Inferior parietal cortex (tissue), 1 donor: ENCODE measurements around the gene IL20RA.
"Not testable (repeated sequence)": the region's sequence is repeated elsewhere in the genome, so short reads cannot be mapped to it uniquely, and the experiment has no call there.

Experiments
- DNase-seq: peaks from one replicate; pipeline ENCODE4 v3.0.0-alpha.2; 2016; ENCODE audit errors: extremely low spot score

The IL20RA gene

DNA sequence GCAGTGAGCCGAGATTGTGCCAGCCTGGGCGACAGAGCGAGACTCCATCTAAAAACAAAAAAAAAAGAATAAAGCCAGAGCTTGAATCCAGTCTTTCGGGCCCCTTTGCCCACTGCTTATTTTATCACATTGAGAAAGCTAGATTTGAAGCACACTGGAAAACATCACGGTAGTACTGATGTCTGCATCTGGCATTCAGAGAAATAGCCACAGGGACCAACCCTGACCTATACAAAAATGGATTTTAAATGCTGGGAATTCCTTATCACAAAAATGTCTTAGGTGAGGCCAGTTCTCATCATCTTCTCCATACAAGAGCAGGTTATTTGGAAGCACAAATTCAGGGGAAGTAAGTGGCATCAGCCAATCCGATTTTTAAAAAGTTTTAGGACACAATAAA is 73.2 kb downstream of the IL20RA start:
- no peak for DNase-seq

DNA sequence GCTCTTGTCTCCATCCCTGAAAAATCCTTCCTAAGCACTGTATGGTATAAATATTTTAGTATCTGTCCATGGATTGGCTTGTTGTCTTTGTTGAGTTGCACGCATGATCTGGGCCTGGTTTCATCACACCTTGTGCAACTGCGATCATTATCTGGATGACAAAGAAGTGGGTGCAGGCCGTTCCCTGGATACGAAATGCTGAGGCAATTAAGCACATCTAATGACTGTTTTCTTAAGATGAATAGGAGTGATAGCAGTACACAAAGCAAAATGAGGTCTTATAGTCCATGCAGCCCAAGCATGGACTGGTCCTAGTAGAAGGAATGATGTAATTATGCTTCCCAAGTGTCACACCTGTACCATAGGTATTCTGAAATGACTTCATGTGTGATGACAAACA is 74.8 kb downstream of the IL20RA start:
- DNase-seq: no peak

DNA sequence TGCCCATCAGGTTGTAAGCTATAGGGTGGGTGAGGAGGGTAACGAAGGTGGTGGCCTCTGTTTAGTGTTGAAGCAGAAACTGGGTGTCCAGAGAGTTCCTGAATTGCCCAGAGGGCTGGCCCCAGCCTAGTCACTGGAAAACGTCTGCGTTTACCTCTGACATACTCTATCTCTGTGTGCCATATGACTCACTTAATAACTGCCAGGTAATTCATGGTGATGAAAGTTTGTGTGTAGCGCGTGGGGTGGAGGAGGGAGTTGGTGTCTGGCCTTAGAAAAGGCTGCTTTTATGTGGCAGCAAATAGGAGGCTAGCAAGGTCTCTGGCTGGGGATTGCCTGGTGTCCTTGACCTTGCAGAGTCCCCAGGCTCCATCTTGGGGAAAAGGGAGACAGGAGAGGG is 75.3 kb downstream of the IL20RA start:
- no peak for DNase-seq

DNA sequence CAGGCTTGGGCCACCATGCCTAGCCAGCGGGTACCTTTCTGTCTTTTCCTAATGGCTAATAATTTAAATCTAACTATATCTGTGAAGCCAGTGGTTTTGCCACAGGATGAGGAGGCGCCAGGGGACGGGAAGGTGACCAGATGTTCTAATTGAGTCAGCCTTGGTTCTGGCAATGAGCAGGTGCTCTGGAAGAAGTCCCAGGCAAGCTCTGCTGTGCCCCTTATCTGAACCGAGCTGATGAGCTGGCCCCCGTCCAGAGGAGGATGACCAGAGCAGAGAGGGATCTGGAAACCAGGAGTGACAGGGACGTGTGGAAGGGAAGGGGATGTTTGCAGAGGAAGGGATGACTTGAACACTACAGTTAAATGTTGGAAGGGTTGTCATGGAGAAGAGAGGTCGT is 75.9 kb downstream of the IL20RA start:
- DNase-seq: no peak

- peak; percentile 76 for DNase-seq
Observed at GRCh38 chr6:136967876-136968752, 76.7 kb downstream of the IL20RA start.

DNA sequence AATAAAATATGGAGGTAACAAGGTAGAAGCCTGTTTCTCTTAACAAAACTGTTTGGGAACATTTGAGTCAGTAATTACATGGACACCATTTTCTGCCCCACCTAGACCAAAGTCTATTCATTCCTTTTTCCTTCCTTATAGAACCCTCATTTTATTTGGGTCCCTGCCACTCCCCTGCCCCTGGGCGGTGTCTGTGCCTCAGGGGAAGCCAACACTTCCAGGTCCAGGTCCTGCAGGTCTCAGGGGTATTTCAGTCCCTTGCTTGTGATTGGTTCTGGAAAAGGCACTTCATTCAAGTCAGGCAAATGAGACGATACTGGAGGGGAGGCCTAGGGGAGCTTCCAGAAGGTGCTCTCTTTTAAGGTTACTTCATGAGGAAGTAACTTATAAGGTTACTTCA is 80.4 kb downstream of the IL20RA start:
- DNase-seq: no peak

DNA sequence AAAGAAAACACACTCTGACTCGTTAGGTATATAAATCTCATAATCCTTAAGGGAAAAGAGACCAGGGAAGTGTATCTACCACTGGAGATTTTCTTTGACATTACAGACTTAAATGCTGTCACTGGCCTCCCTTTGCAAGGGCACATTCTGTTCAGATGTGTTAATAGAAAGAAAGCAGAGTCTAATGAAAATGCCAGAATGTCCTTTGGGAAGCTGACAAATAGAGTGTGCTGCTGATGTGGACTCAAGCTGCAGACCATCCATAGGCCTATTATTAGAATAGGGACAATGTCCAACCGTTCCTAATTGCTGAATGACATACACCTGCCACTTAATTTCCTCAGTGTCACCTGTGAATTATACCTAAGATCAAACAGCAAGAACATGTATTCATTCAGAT is 81.5 kb downstream of the IL20RA start:
- DNase-seq: no peak

GRCh38 chr6:136962661-136963060 is 82.1 kb downstream of the IL20RA start:
- DNase-seq: no peak

DNA sequence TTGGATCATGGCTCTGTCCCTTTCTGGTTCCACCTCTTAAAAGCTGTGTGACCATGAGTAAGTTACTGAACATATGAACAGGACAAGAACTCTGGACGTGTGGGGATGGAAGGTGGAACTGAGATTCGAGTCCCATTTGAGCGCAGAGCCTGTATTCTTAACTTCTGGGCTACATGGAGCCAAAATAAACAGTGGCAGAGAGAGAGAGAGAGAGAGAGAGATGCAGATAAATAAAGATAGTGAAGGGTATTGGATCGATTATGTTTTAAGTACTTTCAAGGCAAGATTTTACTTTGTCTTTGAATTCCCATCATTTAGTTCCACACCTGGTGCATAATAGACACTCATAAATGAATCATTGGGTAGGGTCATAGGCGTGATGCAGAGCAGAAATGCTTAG is 82.9 kb downstream of the IL20RA start:
- no peak for DNase-seq

DNA sequence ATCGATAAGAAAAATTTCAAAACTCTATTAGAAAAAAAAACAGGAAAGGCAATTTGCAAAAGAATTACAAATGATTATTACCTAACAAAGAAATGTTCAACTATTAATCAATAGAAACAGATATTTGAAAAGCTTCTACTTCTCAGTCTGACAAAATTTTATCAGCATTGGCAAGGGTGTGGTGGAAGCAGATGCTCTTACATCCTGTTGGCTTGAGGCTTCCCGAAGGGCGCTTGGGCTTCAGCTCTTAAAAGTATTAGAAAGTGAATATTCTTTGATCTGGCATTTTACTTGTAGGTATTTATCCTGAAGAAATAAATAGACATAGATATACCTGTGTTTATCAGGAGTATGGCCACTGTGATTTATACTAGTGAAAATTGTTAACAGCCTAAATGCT is 84.0 kb downstream of the IL20RA start:
- no peak for DNase-seq

- DNase-seq: not testable (repeated sequence)
Observed at GRCh38 chr6:136959935-136960334, 84.8 kb downstream of the IL20RA start.

GRCh38 chr6:136959471-136959891 is 85.3 kb downstream of the IL20RA start:
- no peak for DNase-seq

- no peak for DNase-seq
Observed at GRCh38 chr6:136958168-136958567, 86.6 kb downstream of the IL20RA start.

DNA sequence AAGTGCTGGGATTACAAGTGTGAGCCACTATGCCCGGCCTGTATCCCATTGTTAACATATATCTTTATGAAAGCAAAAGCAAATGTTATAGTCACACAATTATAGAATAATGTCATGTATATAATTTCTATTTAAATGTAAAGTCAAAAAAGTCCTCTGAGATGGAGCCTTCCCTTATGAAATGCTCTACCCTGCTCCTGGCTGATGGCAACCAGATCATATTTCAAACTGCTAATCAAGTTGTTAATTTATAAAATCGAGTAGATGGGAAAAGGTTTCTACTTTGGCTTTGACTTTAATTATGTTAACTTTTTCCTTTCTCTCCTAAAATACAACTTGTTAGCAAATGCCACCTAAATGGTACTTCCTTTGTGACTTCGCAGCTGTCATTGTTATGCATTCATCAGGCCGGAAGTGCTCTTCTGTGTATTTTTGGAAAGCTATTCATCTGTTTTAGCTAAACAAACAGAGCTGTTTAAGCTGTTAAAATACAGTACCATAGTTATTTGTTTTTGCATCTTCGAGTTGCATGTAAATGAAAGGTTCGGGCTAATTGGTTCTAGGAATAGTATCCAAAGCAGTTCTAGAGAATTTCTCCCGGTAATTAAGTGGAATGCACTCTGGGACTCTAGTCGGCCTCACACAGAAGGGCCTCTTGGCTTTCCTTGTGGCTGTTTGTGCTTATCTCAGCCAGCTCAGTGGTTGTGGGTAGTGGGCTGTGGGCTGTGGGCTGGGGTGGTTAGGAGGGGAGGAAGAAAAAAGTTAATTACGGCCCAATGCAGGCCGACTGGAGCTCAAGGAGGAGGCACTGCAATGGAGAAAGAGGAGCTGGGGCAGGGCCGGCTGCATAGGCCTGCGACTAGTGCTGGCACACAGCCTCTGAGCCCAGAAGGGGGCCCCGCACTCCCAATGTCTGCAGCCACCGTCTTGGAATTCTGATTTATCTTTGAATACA is 87.9 kb downstream of the IL20RA start:
- DNase-seq: no peak

GRCh38 chr6:136955123-136955522 is 89.6 kb downstream of the IL20RA start:
- DNase-seq: no peak

DNA sequence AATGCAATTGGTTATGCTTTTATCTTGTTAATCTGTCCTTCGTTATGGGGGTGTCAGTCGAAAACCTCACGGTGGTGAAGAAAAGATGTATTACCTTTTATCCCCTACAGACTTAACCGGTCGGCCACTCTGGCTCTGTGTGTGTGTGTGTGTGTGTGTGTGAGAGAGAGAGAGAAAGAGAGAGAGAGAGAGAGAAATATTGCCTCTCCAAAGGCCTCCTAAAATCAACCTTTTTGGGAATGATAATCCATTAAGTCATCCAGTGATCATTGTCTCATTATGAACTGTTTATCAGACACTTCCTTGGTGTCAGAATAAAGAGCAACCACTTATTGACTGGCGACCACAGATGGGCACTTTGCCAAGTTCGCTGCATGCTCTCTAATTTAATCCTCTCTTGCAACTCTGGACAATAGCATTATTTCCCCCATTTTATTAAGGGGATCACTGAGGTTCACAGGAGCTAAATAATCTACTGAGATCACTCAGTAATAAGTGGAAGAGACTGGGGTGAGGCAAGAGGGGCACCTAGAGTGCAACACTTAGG is 92.0 kb downstream of the IL20RA start:
- no peak for DNase-seq

- no peak for DNase-seq
Observed at GRCh38 chr6:136950436-136951126, 94.2 kb downstream of the IL20RA start.
